Measurements from ENCODE around the gene NEU2.
"Not testable (repeated sequence)": the region's sequence is repeated elsewhere in the genome, so short reads cannot be mapped to it uniquely, and the experiment has no call there.

Gene NEU2

GRCh38 chr2:233058717-233059546, 26.5 kb downstream of the NEU2 start:
- DNase-seq = no peak

DNA sequence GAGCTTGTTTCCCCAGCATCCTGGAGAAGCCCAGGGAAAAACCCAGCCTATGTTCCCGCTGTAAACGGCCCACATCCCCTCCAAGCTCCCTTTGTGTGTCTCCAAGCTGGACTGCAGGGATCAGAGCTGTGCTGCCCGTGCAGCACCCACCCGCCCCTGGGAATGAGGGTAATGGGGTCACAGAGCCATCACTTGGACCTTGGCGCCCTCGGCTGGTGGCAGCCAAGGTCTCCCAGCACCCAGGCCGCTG, 27.0 kb downstream of the NEU2 start:
- DNase-seq = no peak

DNA sequence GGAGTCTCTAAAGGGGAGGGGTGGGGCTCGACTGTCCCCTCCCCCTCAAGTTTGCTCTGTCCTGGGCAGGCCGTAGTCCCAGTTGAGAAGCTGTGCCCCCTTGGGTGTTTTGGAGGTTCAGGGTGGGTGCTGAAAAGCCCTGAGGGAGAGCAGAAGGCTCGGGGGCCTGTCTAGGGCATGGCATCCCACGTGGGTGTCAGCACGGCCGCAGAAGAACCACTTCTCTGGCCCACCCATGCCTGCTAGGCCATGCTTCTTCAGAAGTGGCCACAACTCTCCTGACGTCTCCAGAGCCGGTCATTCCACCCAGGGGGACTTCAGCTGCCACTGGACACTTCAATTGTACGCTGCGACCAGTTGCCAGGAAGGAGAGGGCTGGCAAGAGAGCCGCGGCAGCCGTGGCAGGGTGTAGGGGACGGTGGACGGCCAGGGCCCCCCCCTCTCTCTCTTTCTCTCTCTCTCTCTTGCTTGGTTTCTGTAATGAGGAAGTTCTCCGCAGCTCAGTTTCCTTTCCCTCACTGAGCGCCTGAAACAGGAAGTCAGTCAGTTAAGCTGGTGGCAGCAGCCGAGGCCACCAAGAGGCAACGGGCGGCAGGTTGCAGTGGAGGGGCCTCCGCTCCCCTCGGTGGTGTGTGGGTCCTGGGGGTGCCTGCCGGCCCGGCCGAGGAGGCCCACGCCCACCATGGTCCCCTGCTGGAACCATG, 27.5 kb downstream of the NEU2 start, which contains the start of gene INPP5D:
TSS of gene INPP5D (plus strand) at position 546 of the 704 bp plus-strand sequence. CDS start at position 683, 137 bp downstream.
- peak; percentile 37 for DNase-seq

GRCh38 chr2:233060501-233060979, 28.1 kb downstream of the NEU2 start:
- DNase-seq = no peak

DNA sequence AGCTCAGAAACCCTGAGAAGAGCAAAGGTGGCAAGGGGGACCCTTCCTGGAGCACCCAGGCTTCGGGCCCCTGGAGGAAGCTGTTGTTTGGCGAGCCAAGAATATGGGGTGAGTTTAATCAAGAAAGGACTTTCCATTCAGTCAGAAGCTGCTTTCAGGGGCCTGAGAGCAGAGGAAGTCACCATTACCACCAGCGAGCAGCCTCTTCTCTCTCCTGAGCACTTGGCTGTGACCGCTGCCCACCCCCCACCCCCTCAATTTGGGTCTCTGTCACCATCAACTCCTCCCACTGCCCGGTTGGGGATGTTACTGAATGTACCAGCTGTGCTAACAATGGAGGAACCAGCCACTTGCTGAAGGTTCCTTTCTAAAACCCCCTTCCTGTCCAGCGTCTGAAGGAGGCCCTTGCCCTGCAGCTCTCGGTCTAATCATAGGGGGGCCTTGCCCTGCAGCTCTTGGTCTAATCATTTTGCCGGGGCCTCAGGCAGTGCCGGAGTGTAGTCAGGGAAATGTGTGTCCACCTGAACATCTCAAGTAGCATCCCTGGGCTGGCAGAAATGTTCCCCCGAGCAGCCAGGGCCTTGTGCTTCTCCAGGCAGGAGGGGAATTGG, 28.6 kb downstream of the NEU2 start:
- DNase-seq = no peak

DNA sequence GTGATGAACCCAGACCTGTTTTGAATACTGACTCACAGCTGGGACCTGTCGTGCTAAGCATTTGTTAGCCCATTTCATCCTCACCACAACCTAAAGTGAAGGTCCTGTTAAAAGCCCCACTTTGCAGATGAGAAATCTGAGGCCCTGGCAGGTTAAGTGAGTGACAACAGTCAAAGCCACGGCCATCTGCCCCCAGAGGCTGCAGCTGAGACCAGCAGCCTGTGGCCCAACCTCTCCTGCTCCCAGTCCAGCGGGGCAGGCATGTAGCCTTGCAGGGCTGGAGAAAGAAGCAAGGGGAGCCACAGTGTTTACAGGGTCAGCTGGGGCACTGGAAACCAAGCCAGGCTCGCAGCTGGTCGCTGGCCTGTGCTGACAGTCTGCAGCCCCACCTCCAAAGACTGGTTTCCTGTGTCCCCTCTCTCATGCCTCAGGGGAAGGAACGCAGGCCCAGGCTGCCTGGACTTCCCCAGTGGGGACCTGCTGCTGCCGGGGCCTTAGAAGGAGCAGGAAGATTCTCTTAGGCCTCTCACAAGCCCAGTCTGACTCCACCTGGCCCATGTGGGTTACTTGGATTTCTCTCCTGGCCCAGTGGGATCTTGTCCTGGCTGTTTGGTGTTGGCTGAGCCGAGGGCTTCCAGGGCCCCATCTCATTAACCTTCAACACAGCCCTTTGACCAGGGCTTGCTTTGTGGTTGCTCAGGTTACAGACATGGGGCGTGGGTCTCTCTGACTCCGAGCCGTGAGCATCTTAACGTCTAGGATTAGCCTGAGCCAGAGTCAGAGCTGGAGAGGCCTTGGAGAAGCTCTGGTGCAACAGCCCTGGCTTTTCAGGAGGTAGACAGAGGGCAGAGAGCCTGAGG, 29.3 kb downstream of the NEU2 start:
- no peak for DNase-seq

DNA sequence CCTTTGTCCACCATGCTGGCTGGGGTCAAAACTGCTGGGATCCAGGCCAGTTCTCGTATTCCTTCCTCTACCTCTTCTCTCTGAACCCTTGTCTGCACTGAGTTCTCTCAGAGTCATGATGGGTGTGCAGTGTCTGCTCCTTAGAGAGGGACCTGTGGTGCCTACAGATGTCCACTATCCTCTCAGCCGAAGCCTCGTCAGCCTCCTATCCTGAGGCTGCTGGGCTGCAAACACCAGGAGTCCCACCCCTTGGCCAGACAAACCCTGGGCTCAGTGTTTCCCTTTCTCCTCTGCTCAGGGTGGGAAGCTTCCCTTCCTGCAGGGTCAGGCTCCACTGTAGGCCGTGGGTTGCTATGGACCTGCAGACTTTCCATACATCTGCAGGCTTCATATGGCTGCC, 30.0 kb downstream of the NEU2 start:
- no peak for DNase-seq

DNA sequence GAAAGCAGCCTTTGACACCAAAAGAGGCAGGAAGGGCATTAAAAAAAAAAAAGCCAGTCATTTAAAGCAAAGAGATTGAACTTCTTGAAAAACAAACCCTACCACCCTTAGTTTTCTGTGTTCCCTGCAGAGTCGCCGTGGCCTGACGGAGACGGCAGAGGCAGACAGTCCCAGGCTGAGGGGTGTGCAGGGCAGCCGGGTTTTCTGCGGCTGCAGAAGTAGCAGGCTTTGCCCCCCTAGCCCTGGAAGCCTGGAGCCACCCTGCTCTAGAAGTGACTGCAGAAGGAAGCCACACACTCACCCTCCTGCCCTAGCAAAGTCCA, 30.4 kb downstream of the NEU2 start:
- no peak for DNase-seq

GRCh38 chr2:233063269-233063975, 30.9 kb downstream of the NEU2 start:
- no peak for DNase-seq

DNA sequence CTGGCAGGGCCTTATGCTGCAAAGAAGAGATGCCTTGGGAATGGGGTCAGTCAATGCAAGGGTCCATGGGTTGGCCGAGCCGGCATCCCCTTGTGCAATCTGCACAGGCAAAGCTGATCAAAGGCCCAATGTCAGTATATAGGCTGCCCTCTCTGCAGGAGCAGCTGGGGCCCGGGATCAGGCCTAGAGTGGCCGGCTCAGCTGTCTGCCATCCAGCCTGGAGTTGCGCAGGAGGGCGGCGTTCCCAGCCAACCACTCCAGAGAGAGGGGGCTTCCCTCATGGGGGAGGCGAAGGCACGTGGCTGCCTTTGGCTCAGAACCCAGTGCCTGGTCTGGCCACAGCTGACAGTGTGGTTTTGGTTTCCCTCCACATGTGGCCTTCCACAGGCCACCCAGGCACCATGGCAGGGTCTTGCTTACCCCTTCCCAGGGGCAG, 31.5 kb downstream of the NEU2 start:
- no peak for DNase-seq

DNA sequence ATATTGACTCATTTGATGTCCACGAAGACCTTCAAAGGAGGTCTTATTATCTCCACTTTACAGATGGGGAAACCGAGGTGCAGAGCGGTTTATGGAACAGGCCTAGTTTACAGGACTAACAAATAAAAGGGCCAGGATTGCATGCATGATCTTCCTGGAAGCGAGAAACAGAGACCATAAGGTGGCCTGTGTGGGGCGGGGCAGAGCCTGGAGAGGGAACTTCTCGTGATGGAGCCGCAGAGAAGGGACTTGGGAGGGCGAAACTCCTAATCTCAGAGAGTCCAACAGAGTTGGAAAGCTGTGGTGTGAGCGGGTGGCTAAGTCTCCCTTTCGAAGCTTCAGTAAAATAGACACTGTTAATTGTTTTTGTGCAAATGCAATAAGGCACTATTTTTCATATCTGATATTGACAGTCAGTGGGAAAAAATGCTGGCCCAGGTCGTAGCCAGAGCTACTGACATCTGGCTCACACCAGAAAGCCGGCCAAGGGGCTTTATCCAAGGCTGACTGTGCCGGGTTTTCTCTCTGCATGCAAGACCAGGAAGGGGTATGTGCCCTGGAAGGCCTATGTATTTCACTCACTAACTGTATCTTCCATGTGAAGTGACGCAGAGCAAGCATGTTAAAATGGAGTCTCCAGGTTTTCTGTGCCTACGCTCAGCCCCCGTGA, 32.2 kb downstream of the NEU2 start:
- no peak for DNase-seq

DNA sequence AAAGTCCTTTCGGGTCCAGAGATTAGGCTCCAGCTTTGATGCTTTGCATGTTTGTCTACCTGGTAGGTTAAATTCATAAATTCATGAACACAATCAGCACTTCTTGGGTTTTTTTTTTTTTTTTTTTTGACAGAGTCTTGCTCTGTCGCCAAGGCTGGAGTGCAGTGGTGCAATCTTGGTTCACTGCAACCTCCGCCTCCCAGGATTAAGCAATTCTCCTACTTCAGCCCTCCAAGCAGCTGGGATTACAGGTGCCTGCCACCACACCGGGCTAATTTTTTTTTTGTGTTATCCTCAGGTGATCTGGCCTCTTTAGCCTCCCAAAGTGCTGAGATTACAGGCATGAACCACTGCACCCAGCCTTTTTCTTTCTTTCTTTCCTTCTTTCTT, 32.7 kb downstream of the NEU2 start:
- DNase-seq = not testable (repeated sequence)

- DNase-seq = no peak
Observed at GRCh38 chr2:233065954-233066470, 33.5 kb downstream of the NEU2 start.

DNA sequence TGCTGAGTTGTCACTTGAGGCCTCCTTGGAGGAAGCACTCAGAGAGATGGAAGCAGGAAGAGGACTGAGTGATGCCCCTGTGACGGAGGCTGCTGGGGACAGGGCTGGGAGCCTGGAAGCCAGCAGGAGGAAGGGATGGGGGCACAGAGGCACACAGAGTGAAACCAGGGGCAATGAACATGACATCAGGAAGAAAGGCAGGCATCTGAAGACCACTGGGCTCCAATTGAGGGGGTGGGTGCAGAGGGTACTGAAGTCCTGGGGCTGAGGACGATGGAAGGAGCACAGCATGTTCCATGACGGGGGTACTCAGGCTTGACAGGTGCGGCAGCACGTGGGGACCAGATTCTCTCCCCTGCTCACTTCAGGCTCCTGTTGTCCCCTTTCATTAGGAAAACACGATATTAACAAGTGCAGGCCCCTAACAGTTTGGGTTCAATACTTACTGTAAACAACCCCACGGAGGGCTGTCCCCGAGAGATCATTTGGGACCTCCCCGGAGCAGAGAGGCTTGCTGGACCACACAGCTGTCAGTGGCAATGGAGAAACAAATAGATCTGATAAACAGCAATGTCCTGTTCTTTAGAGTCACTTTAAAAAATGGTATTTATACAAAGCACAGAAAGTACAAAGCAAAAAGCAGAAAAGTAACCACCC, 36.4 kb downstream of the NEU2 start:
- DNase-seq = no peak

DNA sequence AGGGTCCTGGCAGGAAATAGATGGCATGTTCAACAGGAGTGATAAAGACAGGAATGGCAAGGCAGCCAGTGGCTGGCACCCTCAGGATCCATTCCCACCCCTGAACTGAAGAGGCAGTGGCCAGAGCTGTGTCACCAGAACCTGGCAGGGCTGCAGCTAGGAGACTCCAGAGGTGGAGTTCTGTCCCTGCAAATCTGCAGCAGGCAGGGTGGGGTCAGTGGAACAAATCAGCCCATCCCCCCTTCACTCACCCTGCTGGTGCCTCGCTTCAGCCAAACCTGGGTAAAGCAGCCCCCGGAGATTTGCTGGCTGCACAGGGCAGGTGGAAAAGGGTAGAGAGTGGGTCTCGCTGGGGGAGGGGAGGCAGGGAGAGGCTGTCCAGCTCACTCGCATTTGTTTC, 40.4 kb downstream of the NEU2 start:
- no peak for DNase-seq

DNA sequence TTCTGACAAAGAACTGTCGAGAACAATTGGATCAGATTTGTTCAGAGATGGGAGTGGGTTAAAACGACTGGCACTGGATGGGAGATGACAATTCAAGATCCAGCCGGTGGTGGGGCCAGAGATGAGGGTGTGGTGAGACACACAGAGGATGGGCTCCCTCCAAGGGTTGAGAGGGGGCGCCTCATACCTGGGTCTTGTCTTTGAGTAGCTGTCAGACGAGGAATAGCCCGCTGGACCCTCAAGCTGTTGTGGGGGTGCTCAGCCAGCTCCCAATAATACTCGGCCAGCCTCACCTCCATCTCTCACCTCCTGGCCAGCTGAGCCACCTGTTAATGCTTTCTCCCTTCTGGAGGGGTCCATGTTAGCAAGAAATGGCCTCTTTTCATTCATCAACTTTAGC, 41.6 kb downstream of the NEU2 start:
- DNase-seq = no peak

GRCh38 chr2:233075141-233075965, 42.9 kb downstream of the NEU2 start:
- no peak for DNase-seq

DNA sequence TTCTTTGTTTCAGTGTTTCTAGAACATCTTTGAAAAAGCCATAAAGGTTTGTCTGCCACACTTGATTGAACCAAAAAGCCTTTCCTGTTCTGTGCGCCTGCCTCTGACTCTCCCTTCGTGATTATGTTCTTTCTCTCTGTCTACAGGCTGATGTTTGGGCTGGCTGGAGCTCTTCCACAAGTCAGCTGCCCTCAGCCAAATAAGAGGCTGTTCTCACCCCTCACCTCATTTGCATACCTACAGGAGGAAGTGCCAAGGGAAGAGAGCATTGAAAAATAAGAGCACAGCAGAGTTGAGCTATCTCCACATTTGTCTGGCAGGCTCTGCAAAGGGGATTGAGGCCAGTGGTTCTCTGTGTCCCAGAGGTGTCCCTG, 43.5 kb downstream of the NEU2 start:
- no peak for DNase-seq

DNA sequence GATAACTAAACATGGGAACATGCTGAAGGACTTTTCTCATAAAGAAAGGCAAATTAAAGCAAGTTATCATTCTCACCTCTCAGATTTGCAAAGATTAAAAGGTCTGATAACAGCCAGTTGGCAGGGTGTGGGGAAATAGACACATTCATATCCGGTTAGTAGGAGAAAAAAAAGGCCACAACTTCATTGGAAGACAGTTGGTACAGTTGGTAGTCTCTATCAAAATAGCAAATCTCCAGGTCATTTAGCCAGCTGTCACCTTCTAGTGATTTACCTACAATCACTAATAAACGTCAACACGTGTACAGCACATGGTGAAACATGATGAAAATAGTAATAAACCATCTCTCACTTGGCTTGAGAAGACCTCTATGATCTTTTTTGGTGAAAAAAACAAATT, 44.3 kb downstream of the NEU2 start:
- no peak for DNase-seq

GRCh38 chr2:233079473-233079877, 47.0 kb downstream of the NEU2 start:
- DNase-seq = no peak

Measured in activated gamma-delta T cell (primary cell).